CD8-positive, alpha-beta memory T cell (primary cell): ENCODE measurements around the gene SMOC1. TPM values are rescaled to one million over a fixed set of nuclear protein-coding genes. Genes with fewer than 3 reads are reported as not detected.

ENCODE experiments used
- CTCF ChIA-PET: fragments of 350-600 bp; sonication (Branson Sonifier 250); formaldehyde crosslinking; loops from one replicate; lab custom pipeline; 2021; ENCODE audit warnings: antibody characterized with exemption; lab: Charles Lee
- POLR2A ChIA-PET: fragments of 350-600 bp; sonication (Branson Sonifier 250); formaldehyde crosslinking; loops from one replicate; lab custom pipeline; 2021; ENCODE audit warnings: antibody characterized with exemption; lab: Charles Lee
- DNase-seq, 5 donors: peaks; one replicate each; pipeline versions ENCODE4 v3.0.0 to v3.0.0-alpha.2; 2020 to 2022; ENCODE audit warnings: mixed read lengths in 1 of 5
- H3K27ac ChIP-seq: one replicate; pipeline ENCODE4 v1.7.0; 2013; ENCODE audit warnings: low read depth, mild to moderate bottlenecking, low read length, moderate library complexity
- H3K27me3 ChIP-seq: 2 replicates; pipeline ENCODE4 v1.7.0; 2013; ENCODE audit warnings: low read length, mild to moderate bottlenecking; ENCODE audit not compliant: insufficient read depth, poor library complexity, severe bottlenecking
- H3K36me3 ChIP-seq: 2 replicates; pipeline ENCODE4 v1.7.0; 2013; ENCODE audit warnings: mild to moderate bottlenecking, low read length, moderate library complexity; ENCODE audit not compliant: insufficient read depth
- H3K4me1 ChIP-seq: 2 replicates; pipeline ENCODE4 v1.7.0; 2013; ENCODE audit warnings: mild to moderate bottlenecking, low read length, moderate library complexity; ENCODE audit not compliant: insufficient read depth
- H3K4me3 ChIP-seq: 2 replicates; pipeline ENCODE4 v1.7.0; 2013; ENCODE audit warnings: mild to moderate bottlenecking, low read length
- H3K9me3 ChIP-seq: 2 replicates; pipeline ENCODE4 v1.7.0; 2013; ENCODE audit warnings: mild to moderate bottlenecking, low read length
- H3K27ac Mint-ChIP-seq, 8 donors: one replicate each; pipeline ENCODE4 v1.8.0; 2020 to 2021; ENCODE audit warnings: mixed read lengths in 8 of 8, mild to moderate bottlenecking in 6 of 8, inconsistent platforms in 3 of 8, moderate library complexity in 3 of 8
- H3K27me3 Mint-ChIP-seq, 2 donors: one replicate each; pipeline ENCODE4 v1.8.0; 2020 to 2021; ENCODE audit warnings: mixed read lengths in 2 of 2, mild to moderate bottlenecking in 1 of 2, moderate library complexity in 1 of 2
- H3K36me3 Mint-ChIP-seq, 3 donors: one replicate each; pipeline ENCODE4 v1.8.0; 2020 to 2021; ENCODE audit warnings: mixed read lengths in 3 of 3, inconsistent platforms in 1 of 3, mild to moderate bottlenecking in 1 of 3
- H3K4me1 Mint-ChIP-seq, 3 donors: one replicate each; pipeline ENCODE4 v1.8.0; 2020 to 2021; ENCODE audit warnings: mixed read lengths in 3 of 3, inconsistent platforms in 1 of 3, mild to moderate bottlenecking in 1 of 3
- H3K4me3 Mint-ChIP-seq, 7 donors: one replicate each; pipeline ENCODE4 v1.8.0; 2020 to 2021; ENCODE audit warnings: mixed read lengths in 7 of 7, mild to moderate bottlenecking in 6 of 7, moderate library complexity in 4 of 7, inconsistent platforms in 2 of 7
- H3K9me3 Mint-ChIP-seq, 5 donors: one replicate each; pipeline ENCODE4 v1.8.0; 2020 to 2022; ENCODE audit warnings: mixed read lengths in 5 of 5, mild to moderate bottlenecking in 3 of 5, moderate library complexity in 2 of 5, inconsistent platforms in 1 of 5
- polyA plus RNA-seq: library from polyadenylated mRNA; unstranded; fragments of 300-500 nt; fragmentation: Illumina TruSeq; gene quantifications from one replicate; pipeline ENCODE4 v1.2.3, GENCODE V29; 2021
- total RNA-seq, 2 experiments: library from RNA; stranded (reverse); gene quantifications; one replicate each; pipeline ENCODE4 v1.2.3, GENCODE V29; 2021

SMOC1 gene
- total and polyA plus RNA-seq, 3 experiments from 2014 or later: not detected

DNA sequence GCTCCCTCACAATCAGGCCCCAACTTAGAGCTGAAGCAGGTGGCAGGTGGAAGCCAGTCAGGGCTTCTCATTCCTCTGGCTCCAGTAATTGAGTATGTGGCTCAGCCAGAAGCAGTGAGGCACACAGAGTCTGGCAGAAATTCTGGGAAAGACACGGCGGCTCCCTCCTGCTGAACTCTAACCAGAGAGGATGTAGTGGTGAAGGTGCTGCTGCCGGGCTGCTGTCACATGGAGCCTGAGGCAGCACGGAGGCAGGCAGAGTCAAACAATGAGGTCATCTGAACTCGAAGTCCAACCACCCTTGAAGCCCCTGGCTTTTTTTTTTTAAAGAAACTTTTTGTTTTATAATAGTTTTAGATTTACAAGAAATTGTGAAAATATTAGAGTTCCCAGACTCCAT, 33.4 kb upstream of the SMOC1 start:
- Histone ChIP-seq H3K27ac (no peak overlapping the region), H3K4me3 (no peak overlapping the region), H3K27me3 (no peaks in the 10 kb centered on the region), H3K4me1 (no peaks in the 10 kb centered on the region), H3K36me3 (no peaks in the 10 kb centered on the region), H3K9me3 (no peaks in the 10 kb centered on the region)
- CTCF ChIA-PET: no interaction called here
- POLR2A ChIA-PET: no interaction called here
- DNase-seq: no peak
- Mint-ChIP-seq H3K4me1 (no peaks in the 10 kb centered on the region), H3K27ac (no peak overlapping the region), H3K9me3 (no peaks in the 10 kb centered on the region), H3K36me3 (no peaks in the 10 kb centered on the region), H3K4me3 (no peak overlapping the region), H3K27me3 (peaks cover 12 to 25% of the 10 kb centered on the region in 2 donors)

DNA sequence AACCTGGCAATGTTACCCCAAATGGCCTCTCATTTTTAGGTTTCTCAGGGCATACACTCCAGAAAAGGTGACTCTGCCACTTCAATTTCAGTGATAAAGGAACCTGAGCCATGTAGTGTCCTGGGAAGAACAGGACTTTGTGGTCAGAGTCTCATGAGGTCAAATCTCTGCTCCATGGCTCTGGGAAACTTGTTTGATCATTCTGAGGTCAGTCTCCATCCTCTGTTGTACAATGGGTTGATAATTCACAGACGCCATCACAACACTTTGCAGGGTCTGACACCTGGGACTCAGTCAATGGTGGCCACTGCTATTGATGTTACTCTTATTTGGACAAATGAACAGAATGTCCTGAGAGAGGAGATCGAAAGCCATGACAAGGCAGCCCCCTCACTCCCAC, 31.1 kb upstream of the SMOC1 start:
- no peaks in the 10 kb centered on the region for H3K36me3 Mint-ChIP-seq
- ChIA-PET CTCF (no interaction called here), POLR2A (no interaction called here)
- no peak overlapping the region for H3K27ac ChIP-seq
- no peak overlapping the region for H3K27ac Mint-ChIP-seq
- H3K4me3 ChIP-seq: no peak overlapping the region
- H3K27me3 Mint-ChIP-seq: peaks cover 15 to 28% of the 10 kb centered on the region in 2 donors
- H3K36me3 ChIP-seq: no peaks in the 10 kb centered on the region
- no peaks in the 10 kb centered on the region for H3K27me3 ChIP-seq
- no peak overlapping the region for H3K4me3 Mint-ChIP-seq
- H3K4me1 ChIP-seq: no peaks in the 10 kb centered on the region
- H3K4me1 Mint-ChIP-seq: no peaks in the 10 kb centered on the region
- DNase-seq: no peak
- H3K9me3 ChIP-seq: no peaks in the 10 kb centered on the region
- H3K9me3 Mint-ChIP-seq: no peaks in the 10 kb centered on the region

DNA sequence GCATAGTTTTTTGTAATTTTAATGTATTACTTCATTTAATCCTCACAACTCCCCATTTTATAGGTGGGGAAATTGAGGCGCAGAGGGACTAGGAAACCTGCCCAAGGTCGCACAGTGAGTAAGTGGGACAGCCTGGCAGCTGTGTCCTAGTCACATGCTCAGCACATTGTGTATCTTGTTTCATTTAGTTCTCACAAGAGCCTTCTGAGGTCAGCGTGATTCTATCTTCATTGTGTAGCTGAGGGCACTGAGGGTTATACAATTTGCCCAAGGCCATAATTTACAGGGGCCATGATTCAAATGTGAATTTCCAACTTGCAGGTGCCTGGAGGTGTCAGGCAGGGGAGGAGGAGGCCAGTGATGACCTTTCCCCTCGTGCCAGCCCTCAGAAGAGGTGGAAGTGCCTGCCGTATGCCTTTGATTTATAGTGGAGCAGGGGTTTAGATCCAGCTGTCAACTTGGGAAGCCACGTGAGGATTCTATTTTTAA, 30.3 kb upstream of the SMOC1 start:
- H3K27ac ChIP-seq: no peak overlapping the region
- no peaks in the 10 kb centered on the region for H3K9me3 ChIP-seq
- ChIA-PET POLR2A (no interaction called here), CTCF (no interaction called here)
- peaks cover 15 to 28% of the 10 kb centered on the region in 2 donors for H3K27me3 Mint-ChIP-seq
- DNase-seq: no peak
- H3K27me3 ChIP-seq: no peaks in the 10 kb centered on the region
- H3K4me3 ChIP-seq: no peak overlapping the region
- no peak overlapping the region for H3K4me3 Mint-ChIP-seq
- no peaks in the 10 kb centered on the region for H3K9me3 Mint-ChIP-seq
- H3K4me1 ChIP-seq: no peaks in the 10 kb centered on the region
- no peaks in the 10 kb centered on the region for H3K36me3 ChIP-seq
- H3K36me3 Mint-ChIP-seq: no peaks in the 10 kb centered on the region
- H3K4me1 Mint-ChIP-seq: no peaks in the 10 kb centered on the region
- H3K27ac Mint-ChIP-seq: no peak overlapping the region

DNA sequence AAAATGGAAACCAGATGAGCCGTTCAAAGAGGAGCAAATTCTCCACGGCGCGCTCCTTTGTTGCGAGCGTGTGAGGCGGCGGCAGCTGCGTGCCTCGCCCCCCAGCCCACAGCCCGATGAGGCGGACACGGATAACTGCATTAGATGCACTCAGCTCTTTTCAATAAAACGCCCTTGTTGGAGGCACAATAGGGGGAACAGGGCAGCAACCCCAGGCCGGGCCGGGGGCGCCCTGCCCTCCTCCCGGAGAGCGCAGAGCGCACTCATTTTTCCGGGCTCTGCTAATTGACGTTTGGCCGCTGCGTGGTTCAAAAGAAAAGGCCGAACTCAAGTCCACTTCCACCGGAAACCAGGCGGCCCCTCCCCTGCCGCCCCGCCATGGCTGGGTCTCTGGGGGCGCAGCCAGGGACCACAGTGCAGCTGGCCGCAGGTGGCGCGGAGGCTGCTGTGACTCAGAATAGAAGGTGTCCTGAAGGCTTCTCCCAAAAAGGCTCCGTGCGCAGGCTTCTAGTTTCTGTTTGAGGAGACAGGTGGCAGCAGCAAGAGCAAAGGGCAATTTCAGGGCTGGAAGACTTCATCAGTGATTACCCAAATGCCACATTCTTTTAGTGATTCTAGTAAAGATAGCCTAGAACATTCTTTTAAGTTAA, 29.0 kb upstream of the SMOC1 start:
- Mint-ChIP-seq H3K36me3 (no peaks in the 10 kb centered on the region), H3K9me3 (no peaks in the 10 kb centered on the region), H3K4me1 (no peaks in the 10 kb centered on the region), H3K27me3 (peaks cover 15 to 30% of the 10 kb centered on the region in 2 donors), H3K4me3 (no peak overlapping the region), H3K27ac (no peak overlapping the region)
- ChIA-PET POLR2A (no interaction called here), CTCF (no interaction called here)
- Histone ChIP-seq H3K4me3 (no peak overlapping the region), H3K36me3 (no peaks in the 10 kb centered on the region), H3K9me3 (no peaks in the 10 kb centered on the region), H3K27me3 (no peaks in the 10 kb centered on the region), H3K4me1 (no peaks in the 10 kb centered on the region), H3K27ac (no peak overlapping the region)
- DNase-seq: no peak

DNA sequence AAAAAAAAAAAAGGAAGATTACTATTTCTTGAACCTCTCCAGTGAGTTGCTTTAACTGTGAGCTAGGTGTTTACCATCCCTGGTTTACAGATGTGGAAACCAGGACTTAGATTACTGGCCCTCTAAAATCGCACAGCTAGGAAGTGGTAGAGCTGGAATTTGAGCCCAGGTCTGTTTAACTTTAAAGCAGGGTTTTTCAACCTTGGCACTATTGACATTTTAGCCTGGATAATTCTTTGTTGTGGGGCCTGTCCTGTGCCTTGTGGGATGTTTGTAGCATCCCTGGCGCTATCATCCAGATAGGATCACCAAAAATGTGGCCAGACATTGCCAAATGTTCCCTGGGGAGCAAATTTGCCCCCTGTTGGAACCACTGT, 28.5 kb upstream of the SMOC1 start:
- DNase-seq: no peak
- Histone ChIP-seq H3K4me3 (no peak overlapping the region), H3K27me3 (no peaks in the 10 kb centered on the region), H3K27ac (no peak overlapping the region), H3K4me1 (no peaks in the 10 kb centered on the region), H3K9me3 (no peaks in the 10 kb centered on the region), H3K36me3 (no peaks in the 10 kb centered on the region)
- Mint-ChIP-seq H3K36me3 (no peaks in the 10 kb centered on the region), H3K9me3 (no peaks in the 10 kb centered on the region), H3K27ac (no peak overlapping the region), H3K4me3 (no peak overlapping the region), H3K4me1 (no peaks in the 10 kb centered on the region), H3K27me3 (peaks cover 14 to 33% of the 10 kb centered on the region in 2 donors)
- ChIA-PET CTCF (no interaction called here), POLR2A (no interaction called here)

DNA sequence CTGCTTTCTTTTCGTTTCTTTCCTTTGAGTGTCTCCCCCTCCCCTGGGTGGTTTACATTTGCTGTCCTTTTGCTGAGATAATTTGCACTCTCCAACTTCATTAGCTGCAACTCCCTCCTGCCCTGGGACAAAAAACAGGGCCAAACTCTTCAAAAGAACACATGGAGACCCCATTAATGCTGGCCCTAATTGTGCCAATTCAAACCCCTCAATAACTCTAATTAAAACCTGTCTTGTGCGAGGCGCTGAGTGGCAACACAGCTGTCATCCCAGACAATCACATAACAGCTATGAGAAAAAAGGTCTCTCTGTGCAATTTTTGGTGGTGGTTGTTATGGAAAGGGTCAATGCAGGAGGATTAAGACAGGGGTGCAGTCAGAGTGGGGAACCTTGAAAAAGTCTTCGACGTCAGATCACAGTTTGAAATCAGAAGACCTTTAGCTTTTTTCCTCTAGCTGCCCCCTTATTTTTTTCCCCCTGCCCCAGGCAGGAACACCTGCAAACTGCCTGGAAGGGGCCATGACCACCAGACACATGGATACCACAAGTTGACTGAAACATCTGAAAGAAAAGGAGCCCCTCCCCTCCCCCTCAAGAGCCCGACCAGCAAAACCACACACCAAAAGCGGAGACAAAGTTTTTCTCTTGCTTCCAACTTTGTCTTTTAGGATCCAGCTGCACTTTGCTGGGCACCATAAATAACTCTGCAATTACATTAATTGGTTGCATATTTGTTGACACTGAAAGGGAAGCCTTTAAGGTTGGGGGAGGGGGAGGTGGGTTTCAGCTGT, 26.5 kb upstream of the SMOC1 start:
- no peaks in the 10 kb centered on the region for H3K27me3 ChIP-seq
- no peak for DNase-seq
- no peak overlapping the region for H3K27ac ChIP-seq
- ChIA-PET CTCF (no interaction called here), POLR2A (no interaction called here)
- H3K4me1 ChIP-seq: no peaks in the 10 kb centered on the region
- Mint-ChIP-seq H3K36me3 (no peaks in the 10 kb centered on the region), H3K27ac (no peak overlapping the region), H3K4me3 (no peak overlapping the region), H3K4me1 (no peaks in the 10 kb centered on the region), H3K9me3 (no peaks in the 10 kb centered on the region), H3K27me3 (peaks cover 10 to 41% of the 10 kb centered on the region in 2 donors)
- no peaks in the 10 kb centered on the region for H3K9me3 ChIP-seq
- H3K4me3 ChIP-seq: no peak overlapping the region
- no peaks in the 10 kb centered on the region for H3K36me3 ChIP-seq

DNA sequence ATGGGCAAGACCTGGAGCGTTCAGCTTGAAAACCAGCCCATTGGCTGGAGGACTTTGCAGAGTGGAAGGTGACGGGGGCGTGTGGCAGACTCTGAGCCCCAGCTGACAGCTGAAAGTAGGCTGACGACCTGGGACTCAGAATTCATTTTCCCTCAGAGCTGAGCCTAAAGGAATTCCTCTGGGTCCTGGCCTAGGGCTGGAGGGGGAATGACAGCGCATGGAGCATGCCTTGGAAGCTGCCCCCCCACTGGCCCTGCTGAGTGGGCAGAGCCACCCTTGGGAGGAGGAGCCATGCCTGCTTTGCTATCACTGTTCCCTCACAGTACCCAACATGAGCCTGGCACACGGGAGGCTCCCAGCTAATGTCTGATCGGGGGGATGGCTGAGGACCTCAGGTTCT, 25.4 kb upstream of the SMOC1 start:
- no peak overlapping the region for H3K27ac ChIP-seq
- H3K4me1 Mint-ChIP-seq: no peaks in the 10 kb centered on the region
- no peak overlapping the region for H3K27ac Mint-ChIP-seq
- CTCF ChIA-PET: no interaction called here
- no peaks in the 10 kb centered on the region for H3K36me3 ChIP-seq
- DNase-seq: no peak
- no peak overlapping the region for H3K4me3 Mint-ChIP-seq
- H3K9me3 Mint-ChIP-seq: no peaks in the 10 kb centered on the region
- peaks cover 10 to 40% of the 10 kb centered on the region in 2 donors for H3K27me3 Mint-ChIP-seq
- H3K9me3 ChIP-seq: no peaks in the 10 kb centered on the region
- no peaks in the 10 kb centered on the region for H3K4me1 ChIP-seq
- H3K27me3 ChIP-seq: no peaks in the 10 kb centered on the region
- no peaks in the 10 kb centered on the region for H3K36me3 Mint-ChIP-seq
- POLR2A ChIA-PET: no interaction called here
- no peak overlapping the region for H3K4me3 ChIP-seq

DNA sequence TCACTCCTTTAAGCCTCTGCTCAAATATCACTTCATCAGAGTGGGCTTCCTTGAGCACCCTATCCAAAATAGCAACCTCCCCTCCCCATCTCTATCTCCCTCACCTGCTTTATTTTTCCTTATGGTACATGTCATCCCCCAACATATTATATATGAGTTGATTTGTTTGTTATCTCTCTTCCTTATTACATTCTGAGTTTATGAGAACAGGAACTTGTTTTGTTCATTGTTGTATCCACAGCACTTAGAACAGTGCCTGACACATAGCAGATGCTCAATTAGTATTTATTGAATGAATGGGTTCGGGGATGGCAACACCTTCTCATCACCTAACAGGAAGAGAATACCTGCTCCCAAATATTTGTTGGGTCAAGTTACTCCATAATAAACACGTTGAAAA, 24.6 kb upstream of the SMOC1 start:
- POLR2A ChIA-PET: no interaction called here
- Mint-ChIP-seq H3K9me3 (no peaks in the 10 kb centered on the region), H3K4me3 (no peak overlapping the region), H3K27me3 (peaks cover 7 to 36% of the 10 kb centered on the region in 2 donors), H3K27ac (no peak overlapping the region), H3K4me1 (no peaks in the 10 kb centered on the region), H3K36me3 (no peaks in the 10 kb centered on the region)
- H3K4me3 ChIP-seq: no peak overlapping the region
- no peak for DNase-seq
- H3K36me3 ChIP-seq: no peaks in the 10 kb centered on the region
- CTCF ChIA-PET: no interaction called here
- H3K27ac ChIP-seq: no peak overlapping the region
- no peaks in the 10 kb centered on the region for H3K4me1 ChIP-seq
- H3K9me3 ChIP-seq: no peaks in the 10 kb centered on the region
- no peaks in the 10 kb centered on the region for H3K27me3 ChIP-seq
